Fibroblast of skin of right biceps (primary cell): ENCODE results near the gene MPPED1.

Experiments
- DNase-seq: peaks from one replicate; pipeline ENCODE4 v3.0.0-alpha.2; 2013

Gene MPPED1

GRCh38 chr22:43504068-43504467 lies 92.3 kb downstream of the MPPED1 start:
- DNase-seq, result no peak

GRCh38 chr22:43504666-43505261 lies 93.0 kb downstream of the MPPED1 start:
- DNase-seq, result no peak

- DNase-seq, result no peak
These were observed 93.6 kb downstream of the MPPED1 start for GRCh38 chr22:43505423-43505822.

- no peak for DNase-seq
These were observed 94.1 kb downstream of the MPPED1 start for GRCh38 chr22:43505896-43506295.

- no peak for DNase-seq
These were observed 94.7 kb downstream of the MPPED1 start for GRCh38 chr22:43506487-43506886.

GRCh38 chr22:43507235-43507634 lies 95.4 kb downstream of the MPPED1 start:
- no peak for DNase-seq

- DNase-seq, result no peak
These were observed 96.7 kb downstream of the MPPED1 start for GRCh38 chr22:43508489-43508888.

- DNase-seq, result no peak
These were observed 97.5 kb downstream of the MPPED1 start for GRCh38 chr22:43509337-43509736.

GRCh38 chr22:43510281-43511070 lies 98.7 kb downstream of the MPPED1 start:
- no peak for DNase-seq

GRCh38 chr22:43511276-43511910 lies 99.6 kb downstream of the MPPED1 start:
- no peak for DNase-seq

GRCh38 chr22:43512279-43512678 lies 100.5 kb downstream of the MPPED1 start:
- DNase-seq, result no peak

- no peak for DNase-seq
These were observed 102.8 kb downstream of the MPPED1 start for GRCh38 chr22:43514476-43515157.

GRCh38 chr22:43515411-43515810 lies 103.6 kb downstream of the MPPED1 start:
- DNase-seq, result no peak

- DNase-seq, result no peak
These were observed 104.1 kb downstream of the MPPED1 start for GRCh38 chr22:43515902-43516301.

- DNase-seq, result no peak
These were observed 104.6 kb downstream of the MPPED1 start for GRCh38 chr22:43516386-43516785.

GRCh38 chr22:43516996-43517635 lies 105.3 kb downstream of the MPPED1 start:
- DNase-seq, result no peak

- DNase-seq, result no peak
These were observed 108.8 kb downstream of the MPPED1 start for GRCh38 chr22:43520632-43521039.

GRCh38 chr22:43521716-43522115 lies 109.9 kb downstream of the MPPED1 start:
- no peak for DNase-seq

GRCh38 chr22:43526117-43526655 lies 114.4 kb downstream of the MPPED1 start:
- DNase-seq, result no peak

- no peak for DNase-seq
These were observed 115.1 kb downstream of the MPPED1 start for GRCh38 chr22:43526946-43527345.

GRCh38 chr22:43528601-43529360 lies 117.0 kb downstream of the MPPED1 start:
- DNase-seq, result no peak

- DNase-seq, result no peak
These were observed 117.6 kb downstream of the MPPED1 start for GRCh38 chr22:43529461-43529860.
